Neutrophil (primary cell): ENCODE data around the gene RAB11FIP2.

Source experiments
- H3K27ac ChIP-seq: fragments of 200-600 bp; sonication (generic); 2 replicates; pipeline ENCODE4 v1.5.1; 2016; ENCODE audit warnings: mild to moderate bottlenecking, moderate library complexity
- H3K27me3 ChIP-seq: fragments of 200-600 bp; sonication (generic); 2 replicates; pipeline ENCODE4 v1.6.0; 2016; ENCODE audit warnings: mild to moderate bottlenecking
- H3K36me3 ChIP-seq: fragments of 200-600 bp; sonication (generic); 2 replicates; pipeline ENCODE4 v1.5.1; 2017
- H3K4me1 ChIP-seq, 2 experiments: fragments of 200-600 bp in 1 of 2; sonication (generic) in 1 of 2; 1 replicate in 1 of 2; 2 replicates in 1 of 2; pipeline versions ENCODE4 v1.5.1 to v1.6.1; 2013 to 2016; ENCODE audit warnings: low read depth in 1 of 2, low read length in 1 of 2, mild to moderate bottlenecking in 1 of 2, moderate library complexity in 1 of 2; ENCODE audit not compliant: control insufficient read depth in 1 of 2, insufficient read depth in 1 of 2
- H3K4me3 ChIP-seq, 2 experiments: fragments of 200-600 bp in 1 of 2; sonication (generic) in 1 of 2; 1 replicate in 1 of 2; 2 replicates in 1 of 2; pipeline ENCODE4 v1.5.1; 2013 to 2016; ENCODE audit warnings: low read depth in 1 of 2, low read length in 1 of 2, mild to moderate bottlenecking in 1 of 2, moderate library complexity in 1 of 2
- H3K9me3 ChIP-seq: fragments of 200-600 bp; sonication (generic); 2 replicates; pipeline ENCODE4 v1.5.1; 2016
- TF ChIP-seq, protein P1 (sequence below): fragments of 200-600 bp; sonication (generic); IDR thresholded peaks from 2 replicates; pipeline ENCODE4 v1.5.1; 2016; ENCODE audit warnings: antibody characterized with exemption

The RAB11FIP2 gene

DNA sequence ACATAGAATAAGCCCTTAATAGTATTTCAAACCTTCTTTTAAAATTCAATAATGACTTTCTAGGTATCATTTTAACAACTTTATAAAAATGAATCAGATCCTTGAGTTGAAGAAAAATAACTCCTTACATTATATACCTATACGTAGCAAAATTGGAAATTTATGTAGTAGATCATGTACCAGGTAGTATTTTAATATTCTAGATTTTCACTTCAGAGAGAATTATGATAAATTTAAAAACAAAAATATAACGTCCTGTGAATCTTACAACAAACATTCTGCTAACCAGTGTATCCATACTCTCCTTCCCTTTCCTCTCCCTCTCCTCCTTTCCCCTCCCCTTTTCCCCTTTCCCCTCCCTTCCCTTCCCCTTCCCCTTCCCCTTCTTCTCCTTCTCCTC lies 6.1 kb upstream of the RAB11FIP2 start:
- Histone ChIP-seq H3K36me3 (no peaks in the 10 kb centered on the region), H3K27ac (no peak overlapping the region), H3K4me3 (no peak overlapping the region), H3K9me3 (no peaks in the 10 kb centered on the region), H3K27me3 (no peaks in the 10 kb centered on the region), H3K4me1 (no peaks in the 10 kb centered on the region)
- TF ChIP-seq, protein P1, sequence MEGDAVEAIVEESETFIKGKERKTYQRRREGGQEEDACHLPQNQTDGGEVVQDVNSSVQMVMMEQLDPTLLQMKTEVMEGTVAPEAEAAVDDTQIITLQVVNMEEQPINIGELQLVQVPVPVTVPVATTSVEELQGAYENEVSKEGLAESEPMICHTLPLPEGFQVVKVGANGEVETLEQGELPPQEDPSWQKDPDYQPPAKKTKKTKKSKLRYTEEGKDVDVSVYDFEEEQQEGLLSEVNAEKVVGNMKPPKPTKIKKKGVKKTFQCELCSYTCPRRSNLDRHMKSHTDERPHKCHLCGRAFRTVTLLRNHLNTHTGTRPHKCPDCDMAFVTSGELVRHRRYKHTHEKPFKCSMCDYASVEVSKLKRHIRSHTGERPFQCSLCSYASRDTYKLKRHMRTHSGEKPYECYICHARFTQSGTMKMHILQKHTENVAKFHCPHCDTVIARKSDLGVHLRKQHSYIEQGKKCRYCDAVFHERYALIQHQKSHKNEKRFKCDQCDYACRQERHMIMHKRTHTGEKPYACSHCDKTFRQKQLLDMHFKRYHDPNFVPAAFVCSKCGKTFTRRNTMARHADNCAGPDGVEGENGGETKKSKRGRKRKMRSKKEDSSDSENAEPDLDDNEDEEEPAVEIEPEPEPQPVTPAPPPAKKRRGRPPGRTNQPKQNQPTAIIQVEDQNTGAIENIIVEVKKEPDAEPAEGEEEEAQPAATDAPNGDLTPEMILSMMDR = no peak

DNA sequence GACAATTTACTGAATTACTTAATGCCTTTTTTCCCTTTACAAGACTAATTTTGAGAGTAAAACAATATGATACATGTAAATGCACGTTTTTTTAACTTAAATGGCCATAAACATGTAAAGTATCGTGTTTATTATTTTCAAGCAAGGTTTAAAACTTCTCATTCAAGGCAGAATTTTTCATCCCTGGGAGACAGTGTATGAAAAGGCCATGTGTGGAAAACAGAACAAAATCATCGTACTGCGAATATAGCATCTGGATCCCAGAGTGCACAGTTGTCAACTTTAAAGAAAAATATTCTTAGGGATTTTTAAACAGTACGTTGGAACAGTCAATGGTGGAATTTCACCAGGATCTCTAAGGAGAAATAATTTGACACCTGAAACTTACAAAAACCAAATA lies 1.1 kb upstream of the RAB11FIP2 start:
- peaks cover 23 to 31% of the 10 kb centered on the region in 2 experiments for H3K4me1 ChIP-seq
- H3K4me3 ChIP-seq = no peak overlapping the region
- no peaks in the 10 kb centered on the region for H3K9me3 ChIP-seq
- H3K27ac ChIP-seq = no peak overlapping the region
- H3K36me3 ChIP-seq = no peaks in the 10 kb centered on the region
- H3K27me3 ChIP-seq = no peaks in the 10 kb centered on the region
- TF ChIP-seq, protein P1 = no peak

DNA sequence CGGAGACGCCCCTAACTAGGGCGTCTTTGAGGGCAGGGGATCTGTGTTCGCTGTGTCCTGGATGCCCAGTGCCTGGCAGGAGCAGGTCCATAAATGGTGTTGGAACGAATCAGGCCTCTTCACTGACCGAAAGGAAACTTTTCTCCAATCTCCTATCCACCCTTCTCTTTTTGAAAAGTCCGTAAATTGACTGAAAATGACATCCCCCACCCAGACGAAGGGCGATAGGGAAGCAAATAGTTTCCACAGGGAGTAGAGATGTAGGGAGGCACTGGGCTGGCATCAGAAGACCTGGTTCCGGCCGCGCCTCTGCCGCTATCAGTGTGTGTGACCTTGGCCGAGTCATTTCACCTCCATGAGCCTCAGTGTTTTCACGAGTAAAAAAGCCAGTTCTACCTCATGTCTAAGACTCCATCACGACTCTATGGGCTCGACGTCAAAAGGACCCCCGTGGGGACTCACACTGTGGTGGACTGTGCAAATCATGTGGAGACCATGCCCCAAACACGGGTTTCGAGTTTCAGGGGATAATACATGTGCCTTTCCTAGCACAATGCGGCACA lies 497 bp upstream of the RAB11FIP2 start:
- no peaks in the 10 kb centered on the region for H3K27me3 ChIP-seq
- TF ChIP-seq, protein P1 = no peak
- no peaks in the 10 kb centered on the region for H3K9me3 ChIP-seq
- peak overlapping the region; percentile 78 to 87 for H3K4me3 ChIP-seq
- peaks cover 23 to 36% of the 10 kb centered on the region in 2 experiments for H3K4me1 ChIP-seq
- H3K36me3 ChIP-seq = no peaks in the 10 kb centered on the region
- peak overlapping the region; percentile 97 for H3K27ac ChIP-seq

- TF ChIP-seq, protein P1 = no peak
These were observed 825 bp downstream of the RAB11FIP2 start for GRCh38 chr10:118045837-118046394.

GRCh38 chr10:118045158-118045836 lies 1.4 kb downstream of the RAB11FIP2 start:
- H3K4me1 ChIP-seq = peaks cover 23 to 36% of the 10 kb centered on the region in 2 experiments
- H3K4me3 ChIP-seq = peak overlapping the region; percentile 78 to 87
- H3K27ac ChIP-seq = peak overlapping the region; percentile 97
- H3K36me3 ChIP-seq = no peaks in the 10 kb centered on the region
- H3K27me3 ChIP-seq = no peaks in the 10 kb centered on the region
- TF ChIP-seq, protein P1 = no peak
- H3K9me3 ChIP-seq = no peaks in the 10 kb centered on the region

More at GRCh38 chr10:118045837-118046394, 825 bp downstream of the RAB11FIP2 start:
- Histone ChIP-seq H3K9me3 (no peaks in the 10 kb centered on the region), H3K27ac (peak overlapping the region; percentile 97), H3K36me3 (no peaks in the 10 kb centered on the region), H3K4me1 (peaks cover 23 to 36% of the 10 kb centered on the region in 2 experiments), H3K4me3 (peak overlapping the region; percentile 78 to 87), H3K27me3 (no peaks in the 10 kb centered on the region)
